Nephron (organoid): ENCODE measurements around the gene GSTM1.

Experiments
- H3K27ac Mint-ChIP-seq, 3 experiments: 2 replicates each; pipeline ENCODE4 v1.8.0; 2020; ENCODE audit warnings: mixed read lengths in 3 of 3, mild to moderate bottlenecking in 2 of 3, moderate library complexity in 1 of 3
- H3K27me3 Mint-ChIP-seq: 2 replicates; pipeline ENCODE4 v1.8.0; 2021; ENCODE audit warnings: low read depth, mild to moderate bottlenecking, moderate library complexity, mixed read lengths
- H3K36me3 Mint-ChIP-seq: 2 replicates; pipeline ENCODE4 v1.8.0; 2020; ENCODE audit warnings: low read depth, mixed read lengths
- H3K4me1 Mint-ChIP-seq: 2 replicates; pipeline ENCODE4 v1.8.0; 2020; ENCODE audit warnings: mixed read lengths
- H3K4me3 Mint-ChIP-seq, 3 experiments: 2 replicates each; pipeline ENCODE4 v1.8.0; 2020; ENCODE audit warnings: mild to moderate bottlenecking in 3 of 3, mixed read lengths in 3 of 3, moderate library complexity in 2 of 3
- H3K9me3 Mint-ChIP-seq: 2 replicates; pipeline ENCODE4 v1.8.0; 2020; ENCODE audit warnings: mixed read lengths
- TF ChIP-seq, protein P1 (sequence below), 3 experiments: fragments of 200-600 bp; sonication (generic); IDR thresholded peaks; one replicate each; pipeline ENCODE4 v1.5.0; 2021; ENCODE audit warnings: antibody characterized with exemption in 3 of 3; ENCODE audit not compliant: unreplicated experiment in 3 of 3

GSTM1 gene

DNA sequence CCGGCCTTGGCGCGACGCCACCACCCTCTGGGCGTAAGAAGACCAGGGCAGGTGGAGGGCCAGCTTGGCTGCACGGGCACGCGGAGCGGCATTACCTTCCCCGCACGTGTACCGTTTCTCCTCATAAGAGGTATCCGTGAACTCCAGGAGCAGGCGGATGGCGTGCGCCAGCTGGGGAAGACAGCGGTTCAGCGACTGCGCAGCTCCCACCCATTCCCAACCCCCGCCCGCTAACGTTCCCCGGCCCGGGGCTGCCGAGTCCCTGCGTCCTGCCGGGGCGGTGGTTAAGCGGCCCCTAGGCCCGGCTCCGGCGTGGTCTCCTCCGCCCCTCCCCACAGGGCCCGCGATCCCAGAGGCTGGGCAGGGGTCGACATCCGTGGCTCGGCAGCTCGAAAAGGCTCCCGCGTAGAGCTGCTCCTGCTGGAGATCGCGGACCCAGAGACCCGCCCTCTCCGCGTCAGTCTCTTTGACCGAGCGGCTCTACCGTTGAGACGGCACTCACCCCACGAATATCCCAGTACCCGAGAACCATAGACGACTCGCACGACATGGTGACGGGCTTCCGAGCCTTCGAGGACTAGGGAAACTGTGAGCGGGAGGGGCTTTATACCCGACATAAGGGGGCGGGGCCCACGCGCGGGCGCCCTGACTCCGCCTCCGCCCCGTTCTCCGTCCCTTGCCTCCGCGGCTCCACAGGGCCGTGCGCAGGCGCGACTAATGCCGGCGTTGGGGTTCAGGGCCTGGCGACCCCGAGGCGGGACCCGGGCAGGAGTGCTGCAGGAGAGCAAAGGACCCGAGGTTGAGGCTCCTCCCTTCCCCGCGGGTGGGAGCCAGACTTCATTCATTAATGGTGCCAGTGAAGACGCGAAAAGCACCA is 52.4 kb downstream of the GSTM1 start:
- Mint-ChIP-seq H3K4me1 (peaks cover 11% of the 10 kb centered on the region), H3K36me3 (peaks cover 26% of the 10 kb centered on the region), H3K9me3 (no peaks in the 10 kb centered on the region), H3K4me3 (peak overlapping the region; percentile 81 to 90 (median 86)), H3K27ac (peak overlapping the region; percentile 14 to 90 (median 69)), H3K27me3 (peaks cover 8% of the 10 kb centered on the region)
- TF ChIP-seq, protein P1, sequence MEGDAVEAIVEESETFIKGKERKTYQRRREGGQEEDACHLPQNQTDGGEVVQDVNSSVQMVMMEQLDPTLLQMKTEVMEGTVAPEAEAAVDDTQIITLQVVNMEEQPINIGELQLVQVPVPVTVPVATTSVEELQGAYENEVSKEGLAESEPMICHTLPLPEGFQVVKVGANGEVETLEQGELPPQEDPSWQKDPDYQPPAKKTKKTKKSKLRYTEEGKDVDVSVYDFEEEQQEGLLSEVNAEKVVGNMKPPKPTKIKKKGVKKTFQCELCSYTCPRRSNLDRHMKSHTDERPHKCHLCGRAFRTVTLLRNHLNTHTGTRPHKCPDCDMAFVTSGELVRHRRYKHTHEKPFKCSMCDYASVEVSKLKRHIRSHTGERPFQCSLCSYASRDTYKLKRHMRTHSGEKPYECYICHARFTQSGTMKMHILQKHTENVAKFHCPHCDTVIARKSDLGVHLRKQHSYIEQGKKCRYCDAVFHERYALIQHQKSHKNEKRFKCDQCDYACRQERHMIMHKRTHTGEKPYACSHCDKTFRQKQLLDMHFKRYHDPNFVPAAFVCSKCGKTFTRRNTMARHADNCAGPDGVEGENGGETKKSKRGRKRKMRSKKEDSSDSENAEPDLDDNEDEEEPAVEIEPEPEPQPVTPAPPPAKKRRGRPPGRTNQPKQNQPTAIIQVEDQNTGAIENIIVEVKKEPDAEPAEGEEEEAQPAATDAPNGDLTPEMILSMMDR (IDR thresholded peaks at IDR 0.05; ENCODE audit: unreplicated experiment in 3 of 3) = no peak

DNA sequence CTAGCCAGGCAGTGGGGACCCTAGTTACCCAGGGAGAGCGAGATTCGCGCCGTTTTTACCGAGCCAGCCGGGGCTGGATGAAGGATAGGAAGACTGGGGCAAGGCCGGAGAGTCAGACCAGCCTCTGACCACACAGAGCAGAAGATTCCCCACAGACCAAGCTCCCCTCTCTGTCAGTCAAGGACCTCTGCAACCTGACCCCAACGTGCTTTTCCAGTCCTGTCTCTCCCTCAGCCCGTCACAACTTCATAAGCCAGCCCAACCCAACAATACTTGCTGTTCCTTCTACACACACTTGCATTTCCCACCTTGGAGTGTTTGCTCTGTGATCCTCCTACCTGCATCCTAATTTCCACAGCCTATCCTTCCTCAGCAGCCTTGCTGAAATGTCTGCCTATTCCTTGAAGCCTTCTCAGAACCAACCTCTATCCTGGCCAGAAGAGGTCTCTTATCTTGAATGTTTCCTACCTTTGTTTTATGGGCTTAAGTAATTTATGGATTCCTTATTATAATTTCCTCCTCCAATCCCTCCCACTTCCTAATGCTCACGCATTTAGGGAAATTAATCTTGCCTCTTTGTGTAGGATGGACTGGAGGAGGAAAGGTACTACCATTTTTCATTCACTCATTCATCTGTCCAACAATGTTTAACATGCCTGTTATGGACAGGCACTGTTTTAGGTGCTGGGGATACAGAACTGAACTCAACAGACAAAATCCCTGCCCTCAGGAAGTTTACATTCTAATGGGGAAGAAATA is 53.2 kb downstream of the GSTM1 start, which contains the start of gene GSTM3:
Gene GSTM3 (minus strand): TSS at position 424 of the 759 bp plus-strand sequence. CDS start 751 bp downstream, outside the sequence.
- H3K4me1 Mint-ChIP-seq = peaks cover 11% of the 10 kb centered on the region
- peak within 1 kb of the TSS; percentile 62 to 90 (median 69) for H3K27ac Mint-ChIP-seq
- no peaks in the 10 kb centered on the region for H3K9me3 Mint-ChIP-seq
- peaks cover 21% of the 10 kb centered on the region for H3K36me3 Mint-ChIP-seq
- TF ChIP-seq, protein P1 (IDR thresholded peaks at IDR 0.05; ENCODE audit: unreplicated experiment in 3 of 3) = no peak
- peak within 1 kb of the TSS; percentile 81 to 90 (median 86) for H3K4me3 Mint-ChIP-seq
- H3K27me3 Mint-ChIP-seq = peaks cover 8% of the 10 kb centered on the region
